ENCODE measurements around the gene CCL14.

- TF ChIP-seq JUNB (CRISPR knock-in tag; IDR thresholded peaks at IDR 0.05; ENCODE audit: borderline replicate concordance): no peak
- TF ChIP-seq YY1 (IDR thresholded peaks at IDR 0.05; ENCODE audit: insufficient read depth, insufficient replicate concordance, low read depth, low read length): no peak
- no peak for TF ChIP-seq GLMP (CRISPR knock-in tag; IDR thresholded peaks at IDR 0.05; ENCODE audit: borderline replicate concordance)
- no peak for TF ChIP-seq TCF12 (IDR thresholded peaks at IDR 0.05)
- TF ChIP-seq TCF12 (CRISPR knock-in tag; IDR thresholded peaks at IDR 0.05): no peak
- no peak for TF ChIP-seq FIP1L1 (IDR thresholded peaks at IDR 0.05; ENCODE audit: borderline replicate concordance, insufficient read depth, low read depth, low read length)
Observed at GRCh38 chr17:36017799-36018198, 31.3 kb upstream of the CCL14 start, which contains the start of gene CCL23.
